ENCODE results near the gene SAMD3.

DNA sequence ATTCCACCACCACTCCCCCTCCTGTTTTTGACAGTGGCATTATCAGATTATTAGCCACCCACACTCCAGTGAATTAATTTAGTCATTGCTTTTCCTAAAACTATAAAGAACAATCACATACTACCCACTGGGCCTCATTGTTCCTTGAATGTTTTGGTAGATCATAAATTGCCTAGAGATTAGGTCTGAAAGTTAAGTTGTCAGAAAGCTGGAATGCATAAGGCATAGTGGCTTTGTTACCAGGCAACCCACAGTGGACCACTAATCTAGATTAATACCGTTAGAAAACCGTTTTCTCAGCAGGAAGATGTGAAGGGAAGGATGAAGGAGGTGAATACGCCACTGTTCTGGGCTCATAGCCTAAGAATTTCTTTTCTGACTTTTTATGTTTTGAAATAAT lies 75.6 kb downstream of the SAMD3 start:
- TF ChIP-seq, protein P1, sequence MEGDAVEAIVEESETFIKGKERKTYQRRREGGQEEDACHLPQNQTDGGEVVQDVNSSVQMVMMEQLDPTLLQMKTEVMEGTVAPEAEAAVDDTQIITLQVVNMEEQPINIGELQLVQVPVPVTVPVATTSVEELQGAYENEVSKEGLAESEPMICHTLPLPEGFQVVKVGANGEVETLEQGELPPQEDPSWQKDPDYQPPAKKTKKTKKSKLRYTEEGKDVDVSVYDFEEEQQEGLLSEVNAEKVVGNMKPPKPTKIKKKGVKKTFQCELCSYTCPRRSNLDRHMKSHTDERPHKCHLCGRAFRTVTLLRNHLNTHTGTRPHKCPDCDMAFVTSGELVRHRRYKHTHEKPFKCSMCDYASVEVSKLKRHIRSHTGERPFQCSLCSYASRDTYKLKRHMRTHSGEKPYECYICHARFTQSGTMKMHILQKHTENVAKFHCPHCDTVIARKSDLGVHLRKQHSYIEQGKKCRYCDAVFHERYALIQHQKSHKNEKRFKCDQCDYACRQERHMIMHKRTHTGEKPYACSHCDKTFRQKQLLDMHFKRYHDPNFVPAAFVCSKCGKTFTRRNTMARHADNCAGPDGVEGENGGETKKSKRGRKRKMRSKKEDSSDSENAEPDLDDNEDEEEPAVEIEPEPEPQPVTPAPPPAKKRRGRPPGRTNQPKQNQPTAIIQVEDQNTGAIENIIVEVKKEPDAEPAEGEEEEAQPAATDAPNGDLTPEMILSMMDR (conservative IDR thresholded peaks at IDR 0.05), result no peak
- TF ChIP-seq ZFX (IDR thresholded peaks at IDR 0.05), result no peak

Measured in C4-2B (cell line).